ENCODE measurements around the gene KIRREL3. TPM values are rescaled to one million over a fixed set of nuclear protein-coding genes. Genes with fewer than 3 reads are reported as not detected.

KIRREL3 gene
- total RNA-seq, 1 experiment from 2014 or later = 2.2 TPM

GRCh38 chr11:126731576-126732142 is 268.9 kb downstream of the KIRREL3 start:
- BruUV-seq (replicated peaks) = no TSS peak
- no peak overlapping the region for H3K27ac ChIP-seq
- intact Hi-C loops (cut with micrococcal nuclease; ENCODE audit: unreplicated experiment) = no loop called here
- H3K36me3 ChIP-seq (ENCODE audit: low read depth) = no peaks in the 10 kb centered on the region
- peaks cover 89% of the 10 kb centered on the region for H3K27me3 ChIP-seq (ENCODE audit: insufficient read depth, low read depth)
- ChIA-PET CTCF (no interaction called here), POLR2A (ENCODE audit: unreplicated experiment) (no interaction called here)
- no peaks in the 10 kb centered on the region for H4K20me1 ChIP-seq (ENCODE audit: insufficient read depth)
- no peaks in the 10 kb centered on the region for H3F3A ChIP-seq (ENCODE audit: insufficient read depth, low read depth)
- DNase-seq = no peak
- H3K9me3 ChIP-seq (ENCODE audit: insufficient read depth, low read depth) = no peaks in the 10 kb centered on the region
- no peaks in the 10 kb centered on the region for H3K4me1 ChIP-seq (replicated peaks; ENCODE audit: insufficient read depth)
- no peak overlapping the region for H3K4me2 ChIP-seq
- no peaks in the 10 kb centered on the region for H3K9me2 ChIP-seq (ENCODE audit: insufficient read depth)
- TF ChIP-seq EZH2 (IDR thresholded peaks at IDR 0.05; ENCODE audit: low read depth) (no peak), CTCF (conservative IDR thresholded peaks at IDR 0.05) (no peak)
- H3K79me2 ChIP-seq (ENCODE audit: low read depth) = no peaks in the 10 kb centered on the region
- no peak overlapping the region for H2AFZ ChIP-seq
- H3K4me3 ChIP-seq = no peak overlapping the region

GRCh38 chr11:126727381-126727780 is 273.2 kb downstream of the KIRREL3 start:
- Histone ChIP-seq H3K9me3 (ENCODE audit: insufficient read depth, low read depth) (no peaks in the 10 kb centered on the region), H3K4me1 (replicated peaks; ENCODE audit: insufficient read depth) (no peaks in the 10 kb centered on the region), H3K79me2 (ENCODE audit: low read depth) (no peaks in the 10 kb centered on the region), H3K9me2 (ENCODE audit: insufficient read depth) (no peaks in the 10 kb centered on the region), H3K4me3 (no peak overlapping the region), H3K27me3 (ENCODE audit: insufficient read depth, low read depth) (peaks cover 62% of the 10 kb centered on the region), H4K20me1 (ENCODE audit: insufficient read depth) (no peaks in the 10 kb centered on the region), H3K4me2 (no peak overlapping the region), H3K27ac (no peak overlapping the region), H2AFZ (no peak overlapping the region), H3K36me3 (ENCODE audit: low read depth) (no peaks in the 10 kb centered on the region), H3F3A (ENCODE audit: insufficient read depth, low read depth) (no peaks in the 10 kb centered on the region)
- ChIA-PET POLR2A (ENCODE audit: unreplicated experiment) (no interaction called here), CTCF (no interaction called here)
- BruUV-seq (replicated peaks) = no TSS peak
- intact Hi-C loops (cut with micrococcal nuclease; ENCODE audit: unreplicated experiment) = no loop called here
- no peak for TF ChIP-seq CTCF (conservative IDR thresholded peaks at IDR 0.05)
- TF ChIP-seq EZH2 (IDR thresholded peaks at IDR 0.05; ENCODE audit: low read depth) = no peak
- DNase-seq = no peak

- intact Hi-C loops (cut with micrococcal nuclease; ENCODE audit: unreplicated experiment) = no loop called here
- Histone ChIP-seq H3K4me3 (no peak overlapping the region), H3K4me1 (replicated peaks; ENCODE audit: insufficient read depth) (no peaks in the 10 kb centered on the region), H4K20me1 (ENCODE audit: insufficient read depth) (no peaks in the 10 kb centered on the region), H3K4me2 (no peak overlapping the region), H3K9me3 (ENCODE audit: insufficient read depth, low read depth) (no peaks in the 10 kb centered on the region), H3K79me2 (ENCODE audit: low read depth) (no peaks in the 10 kb centered on the region), H3K27ac (no peak overlapping the region), H3K36me3 (ENCODE audit: low read depth) (no peaks in the 10 kb centered on the region), H3F3A (ENCODE audit: insufficient read depth, low read depth) (no peaks in the 10 kb centered on the region), H3K27me3 (ENCODE audit: insufficient read depth, low read depth) (peaks cover 53% of the 10 kb centered on the region), H2AFZ (no peak overlapping the region), H3K9me2 (ENCODE audit: insufficient read depth) (no peaks in the 10 kb centered on the region)
- BruUV-seq (replicated peaks) = no TSS peak
- CTCF ChIA-PET = interaction anchor here (0.6 kb wide), 1 partner anchor 19 kb away, joined by 7 read pairs; no protein-coding TSS in a partner anchor
- no peak for DNase-seq
- TF ChIP-seq CTCF (conservative IDR thresholded peaks at IDR 0.05) (no peak), EZH2 (IDR thresholded peaks at IDR 0.05; ENCODE audit: low read depth) (no peak)
- POLR2A ChIA-PET (ENCODE audit: unreplicated experiment) = no interaction called here
Observed at GRCh38 chr11:126725521-126725920, 275.0 kb downstream of the KIRREL3 start.
